Muscle layer of duodenum (tissue), 2 donors: ENCODE measurements around the gene SMO.
A peak's percentile ranks its signal among the peaks of the same experiment; 100 is the strongest.
"Not testable (repeated sequence)": the region's sequence is repeated elsewhere in the genome, so short reads cannot be mapped to it uniquely, and the experiment has no call there.

ENCODE experiments used
- H3K27ac ChIP-seq: one replicate; pipeline ENCODE4 v1.7.0; 2013; ENCODE audit warnings: mild to moderate bottlenecking, low read length
- H3K27me3 ChIP-seq: one replicate; pipeline ENCODE4 v1.7.0; 2013; ENCODE audit warnings: low read depth, mild to moderate bottlenecking, control low read depth, low read length
- H3K36me3 ChIP-seq, 2 donors: one replicate each; pipeline ENCODE4 v1.7.0; 2013; ENCODE audit warnings: low read length in 2 of 2, control low read depth in 1 of 2, mild to moderate bottlenecking in 1 of 2; ENCODE audit not compliant: insufficient read depth in 2 of 2, control insufficient read depth in 1 of 2
- H3K4me1 ChIP-seq, 2 donors: one replicate each; pipeline ENCODE4 v1.7.0; 2013; ENCODE audit warnings: low read length in 2 of 2, mild to moderate bottlenecking in 2 of 2, control low read depth in 1 of 2, moderate library complexity in 1 of 2; ENCODE audit not compliant: insufficient read depth in 2 of 2, control insufficient read depth in 1 of 2
- H3K4me3 ChIP-seq, 2 donors: one replicate each; pipeline ENCODE4 v1.7.0; 2013; ENCODE audit warnings: low read length in 2 of 2, low read depth in 1 of 2, mild to moderate bottlenecking in 1 of 2
- H3K9me3 ChIP-seq, 2 donors: one replicate each; pipeline ENCODE4 v1.7.0; 2013; ENCODE audit warnings: low read length in 2 of 2, control low read depth in 1 of 2, mild to moderate bottlenecking in 1 of 2; ENCODE audit not compliant: control insufficient read depth in 1 of 2
- donor health status: healthy.

The SMO gene

DNA sequence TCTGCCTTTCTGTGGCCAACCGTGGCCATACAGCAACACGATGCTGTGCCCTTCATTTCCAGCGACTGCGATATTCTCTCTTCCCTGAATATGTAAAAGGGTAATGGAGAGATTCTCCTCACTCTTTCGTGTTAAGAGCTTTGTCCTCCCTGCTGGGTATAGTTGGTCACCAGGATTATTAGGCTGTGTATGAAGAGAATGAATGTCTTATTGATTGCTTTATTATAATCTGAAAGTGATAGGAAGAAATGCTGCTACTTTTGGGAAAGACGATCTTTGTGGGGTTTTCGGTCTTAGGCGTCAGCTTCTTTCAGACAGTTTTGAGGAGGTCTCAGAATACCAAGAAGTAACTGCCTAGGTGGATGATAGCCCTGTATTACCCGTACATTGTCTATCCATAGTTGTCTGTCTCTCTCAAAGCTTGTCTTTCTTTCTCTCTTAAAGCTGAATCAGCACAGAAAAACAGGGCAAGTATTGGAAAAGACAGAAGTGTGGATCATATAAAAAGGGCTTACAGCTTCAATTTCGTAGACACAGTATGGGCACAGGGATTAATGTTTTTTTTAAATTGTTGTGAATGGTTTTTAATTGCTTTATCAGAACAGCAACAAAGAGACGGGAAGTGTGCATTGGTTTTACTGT lies 37.6 kb downstream of the SMO start:
- peaks cover 6 to 12% of the 10 kb centered on the region in 2 donors for H3K4me1 ChIP-seq
- peak overlapping the region; percentile 73 to 86 for H3K4me3 ChIP-seq
- H3K36me3 ChIP-seq = peaks cover 0 to 6% of the 10 kb centered on the region in 2 donors
- H3K27me3 ChIP-seq = no peaks in the 10 kb centered on the region
- H3K9me3 ChIP-seq = no peaks in the 10 kb centered on the region
- H3K27ac ChIP-seq = peak overlapping the region; percentile 10

DNA sequence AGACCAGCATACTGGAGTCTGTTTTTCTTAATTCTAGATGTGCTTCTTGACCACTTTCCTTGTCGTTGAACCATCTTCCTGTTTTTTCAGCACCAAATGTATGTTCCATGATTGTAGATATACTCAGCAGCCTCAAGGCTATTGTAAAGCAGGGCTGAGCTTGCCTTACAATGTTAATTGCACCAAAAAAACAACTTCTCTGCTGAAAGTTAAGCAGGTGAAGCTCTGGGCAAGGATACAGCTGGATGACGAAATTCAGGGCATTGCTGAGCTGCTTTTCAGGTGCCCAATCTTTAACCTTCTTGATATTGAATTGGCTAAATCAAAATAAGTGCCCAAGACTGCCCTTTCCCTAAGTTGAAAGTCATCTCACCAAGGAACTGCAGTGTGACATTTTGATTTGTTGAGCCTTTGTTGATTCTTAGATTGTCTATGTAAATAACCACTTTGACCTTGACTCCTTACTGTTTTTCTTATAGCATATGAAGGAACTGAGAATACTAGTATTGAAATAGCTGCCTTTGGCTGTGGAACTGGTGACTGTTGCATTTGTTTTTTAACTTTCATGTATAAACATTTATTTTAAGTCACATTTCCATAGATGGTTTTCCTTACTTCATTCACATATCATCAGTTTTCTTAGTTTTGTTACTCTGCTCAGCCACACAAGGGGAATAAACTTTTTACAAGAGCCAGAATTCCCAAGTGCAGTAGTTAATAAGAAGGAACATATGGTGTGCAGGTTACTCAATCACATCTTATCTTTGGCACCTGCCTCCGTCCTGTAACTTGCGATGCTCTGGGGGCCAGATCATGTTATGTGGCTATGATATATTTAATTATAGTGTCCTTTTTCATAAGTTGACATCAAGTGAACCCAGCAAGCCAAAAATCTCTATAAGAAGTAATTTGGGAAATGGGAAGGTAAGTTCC lies 39.5 kb downstream of the SMO start:
- Histone ChIP-seq H3K36me3 (peaks cover 0 to 6% of the 10 kb centered on the region in 2 donors), H3K4me1 (peaks cover 6 to 12% of the 10 kb centered on the region in 2 donors), H3K27me3 (no peaks in the 10 kb centered on the region), H3K27ac (no peak overlapping the region), H3K9me3 (no peaks in the 10 kb centered on the region), H3K4me3 (no peak overlapping the region)

DNA sequence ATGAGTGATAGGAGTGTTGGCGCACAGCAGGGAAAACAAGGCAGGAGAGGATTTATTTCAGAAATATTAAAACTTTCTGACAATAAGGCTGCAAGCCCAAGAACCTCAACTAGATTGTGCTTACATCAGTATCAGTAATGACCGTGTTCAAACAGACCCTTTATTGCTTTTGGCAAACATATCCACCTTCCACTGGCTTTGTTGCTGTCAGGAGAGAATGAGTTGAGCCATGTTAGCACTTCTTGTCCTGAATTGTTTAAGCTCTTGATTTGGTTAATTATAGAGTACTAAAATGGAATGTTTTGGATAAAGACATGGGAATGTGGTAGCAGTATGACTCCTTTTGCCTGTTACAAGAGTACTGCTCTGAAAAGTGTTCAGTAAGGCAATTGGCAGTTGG lies 40.2 kb downstream of the SMO start:
- Histone ChIP-seq H3K27me3 (no peaks in the 10 kb centered on the region), H3K9me3 (no peaks in the 10 kb centered on the region), H3K4me3 (no peak overlapping the region), H3K4me1 (peaks cover 6 to 12% of the 10 kb centered on the region in 2 donors), H3K36me3 (peaks cover 0 to 6% of the 10 kb centered on the region in 2 donors), H3K27ac (no peak overlapping the region)

DNA sequence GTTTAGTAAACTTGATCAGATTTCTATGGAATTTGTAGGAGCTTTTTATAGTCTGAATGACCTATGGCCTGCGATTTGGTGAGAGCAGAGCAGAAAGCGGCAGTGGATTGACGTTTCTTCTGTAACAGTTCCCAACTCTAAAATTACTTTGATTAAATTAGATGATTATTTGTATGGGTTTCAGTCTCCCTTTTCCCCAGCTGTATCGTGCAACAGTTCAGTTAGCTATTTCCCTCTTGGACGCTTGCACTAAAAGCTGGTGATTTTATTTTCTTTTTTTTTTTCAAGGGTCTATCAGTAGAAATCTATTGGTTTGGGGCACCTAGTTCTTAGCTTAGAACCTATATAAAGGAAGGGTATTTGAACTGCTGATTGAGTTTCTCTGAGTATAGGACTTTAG lies 43.2 kb downstream of the SMO start:
- H3K27ac ChIP-seq = no peak overlapping the region
- no peak overlapping the region for H3K4me3 ChIP-seq
- no peaks in the 10 kb centered on the region for H3K4me1 ChIP-seq
- no peaks in the 10 kb centered on the region for H3K27me3 ChIP-seq
- no peaks in the 10 kb centered on the region for H3K9me3 ChIP-seq
- H3K36me3 ChIP-seq = no peaks in the 10 kb centered on the region

DNA sequence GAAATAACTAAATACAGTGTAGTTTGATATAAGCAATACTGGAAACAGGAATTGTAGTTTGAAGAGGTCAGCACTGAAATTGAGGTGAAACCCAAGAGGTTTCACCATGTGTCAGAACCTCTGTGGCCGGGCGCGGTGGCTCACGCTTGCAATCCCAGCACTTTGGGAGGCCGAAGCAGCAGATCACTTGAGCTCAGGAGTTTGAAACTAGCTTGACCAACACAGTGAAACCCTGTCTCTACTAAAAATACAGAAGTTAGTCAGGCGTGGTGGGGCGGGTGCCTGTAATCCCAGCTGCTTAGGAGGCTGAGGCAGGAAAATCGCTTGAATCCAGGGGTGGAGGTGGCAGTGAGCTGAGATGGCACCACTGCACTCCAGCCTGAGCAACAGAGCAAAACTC lies 50.1 kb downstream of the SMO start:
- Histone ChIP-seq H3K36me3 (no peaks in the 10 kb centered on the region), H3K9me3 (no peaks in the 10 kb centered on the region), H3K27ac (no peak overlapping the region), H3K4me3 (no peak overlapping the region), H3K4me1 (no peaks in the 10 kb centered on the region), H3K27me3 (no peaks in the 10 kb centered on the region)

DNA sequence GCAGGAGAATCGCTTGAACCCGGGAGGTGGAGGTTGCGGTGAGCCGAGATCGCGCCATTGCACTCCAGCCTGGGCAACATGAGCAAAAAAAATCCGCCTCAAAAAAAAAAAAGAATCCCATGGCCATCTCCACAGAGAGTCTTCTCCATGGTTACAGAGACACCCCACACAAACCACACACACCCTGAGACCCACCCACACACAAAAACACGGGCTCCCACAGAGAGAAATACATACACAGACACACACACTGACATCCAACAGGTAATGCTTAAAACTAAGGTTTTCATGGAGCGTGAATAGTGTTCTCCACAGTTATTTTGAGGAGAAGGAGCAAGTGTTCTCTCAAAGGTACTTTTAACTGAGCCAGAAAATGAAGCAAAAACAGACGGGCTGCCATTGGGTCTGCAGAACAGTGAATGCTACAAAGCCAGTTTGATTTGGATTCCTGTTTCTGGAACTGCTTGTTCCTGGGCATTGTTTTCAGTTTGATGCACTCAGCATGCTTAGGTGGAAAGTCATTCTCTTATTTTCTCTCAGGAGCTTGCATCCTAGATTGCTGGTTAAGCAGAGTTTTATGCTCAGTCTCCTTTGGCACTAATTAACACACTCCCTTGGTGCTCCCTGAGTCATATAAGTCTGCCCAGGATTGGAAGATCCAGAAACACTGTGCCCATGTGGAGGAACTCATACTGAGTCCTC lies 51.8 kb downstream of the SMO start:
- no peak overlapping the region for H3K27ac ChIP-seq
- H3K4me3 ChIP-seq = no peak overlapping the region
- H3K4me1 ChIP-seq = no peaks in the 10 kb centered on the region
- no peaks in the 10 kb centered on the region for H3K36me3 ChIP-seq
- H3K9me3 ChIP-seq = no peaks in the 10 kb centered on the region
- H3K27me3 ChIP-seq = no peaks in the 10 kb centered on the region

DNA sequence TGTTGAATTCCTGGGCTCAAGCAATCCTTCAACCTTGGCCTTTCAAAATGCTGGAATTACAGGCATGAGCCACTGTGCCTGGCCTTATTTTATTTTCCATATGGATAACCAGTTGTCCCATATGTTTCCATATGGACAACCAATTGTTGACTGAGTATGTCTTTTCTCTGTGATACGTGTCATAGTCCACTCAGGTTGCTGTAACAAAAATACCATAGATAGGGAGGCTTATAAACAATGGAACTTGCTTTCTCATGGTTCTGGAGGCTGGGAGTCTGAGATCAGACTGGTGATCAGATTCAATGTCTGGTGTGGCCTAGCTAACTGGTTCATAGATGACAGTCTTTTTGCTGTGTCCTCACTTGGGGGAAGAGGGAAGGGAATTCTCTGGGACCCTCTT lies 55.8 kb downstream of the SMO start:
- Histone ChIP-seq H3K9me3 (no peaks in the 10 kb centered on the region), H3K36me3 (no peaks in the 10 kb centered on the region), H3K4me1 (no peaks in the 10 kb centered on the region), H3K27me3 (no peaks in the 10 kb centered on the region), H3K4me3 (no peak overlapping the region), H3K27ac (no peak overlapping the region)

DNA sequence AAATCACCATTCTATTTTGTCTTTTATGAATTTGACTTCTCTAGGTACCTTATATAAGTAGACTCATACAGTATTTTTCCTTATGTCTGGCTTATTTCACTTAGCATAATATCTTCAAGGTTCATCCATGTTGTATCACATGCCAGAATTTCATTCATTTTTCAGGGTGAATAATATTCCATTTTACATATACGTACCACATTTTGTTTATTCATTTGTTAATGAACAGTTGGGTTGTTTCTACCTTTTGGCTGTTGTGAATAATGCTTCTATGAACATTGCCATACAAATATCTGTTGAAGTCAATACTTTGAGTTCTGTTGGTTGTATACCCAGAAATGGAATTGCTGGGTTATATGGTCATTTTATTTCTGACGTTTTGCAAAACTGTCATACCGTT lies 57.1 kb downstream of the SMO start:
- H3K4me3 ChIP-seq = no peak overlapping the region
- no peaks in the 10 kb centered on the region for H3K36me3 ChIP-seq
- no peaks in the 10 kb centered on the region for H3K4me1 ChIP-seq
- H3K27me3 ChIP-seq = no peaks in the 10 kb centered on the region
- no peak overlapping the region for H3K27ac ChIP-seq
- H3K9me3 ChIP-seq = no peaks in the 10 kb centered on the region

DNA sequence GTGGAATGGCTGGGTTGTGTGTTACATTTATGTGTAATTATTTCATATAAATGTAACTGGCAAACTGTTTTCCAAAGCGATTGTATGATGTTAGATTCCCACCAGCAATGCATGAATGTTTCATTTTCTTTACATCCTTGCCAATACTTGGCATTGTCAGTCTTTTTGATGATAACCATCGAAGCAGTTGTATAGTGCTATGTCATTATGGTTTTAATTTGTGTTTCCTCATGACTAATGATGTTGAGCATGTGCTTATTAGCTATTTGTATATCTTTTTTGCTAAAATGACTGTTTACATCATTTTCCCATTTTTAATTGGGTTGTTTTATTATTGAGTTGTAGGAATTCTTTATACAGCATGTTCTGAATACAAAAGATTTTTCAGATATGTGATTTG lies 58.7 kb downstream of the SMO start:
- Histone ChIP-seq H3K27me3 (no peaks in the 10 kb centered on the region), H3K36me3 (no peaks in the 10 kb centered on the region), H3K4me3 (no peak overlapping the region)

DNA sequence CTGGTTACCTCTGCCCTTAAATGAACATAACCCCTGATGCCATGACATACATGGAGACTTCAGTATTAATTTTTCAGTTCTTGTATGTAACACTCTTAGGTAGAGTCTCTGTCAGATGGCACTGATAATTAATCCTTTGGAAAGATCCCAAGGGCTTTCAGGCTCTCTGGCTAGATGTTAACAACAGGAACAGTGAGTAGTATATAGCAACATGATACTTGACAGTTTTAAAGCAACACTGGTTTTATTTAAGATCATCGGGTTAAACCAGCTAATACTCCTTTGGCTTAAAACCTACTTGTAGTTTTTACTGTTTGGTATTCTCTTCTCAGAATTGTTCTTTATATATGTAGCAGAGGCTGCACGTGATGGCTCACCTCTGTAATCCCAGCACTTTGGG lies 63.7 kb downstream of the SMO start:
- Histone ChIP-seq H3K27ac (no peak overlapping the region), H3K27me3 (no peaks in the 10 kb centered on the region), H3K9me3 (no peaks in the 10 kb centered on the region), H3K4me1 (no peaks in the 10 kb centered on the region), H3K4me3 (no peak overlapping the region), H3K36me3 (no peaks in the 10 kb centered on the region)

More for the DNA sequence above, 58.7 kb downstream of the SMO start:
- Histone ChIP-seq H3K9me3 (no peaks in the 10 kb centered on the region), H3K27ac (no peak overlapping the region), H3K4me1 (no peaks in the 10 kb centered on the region)

DNA sequence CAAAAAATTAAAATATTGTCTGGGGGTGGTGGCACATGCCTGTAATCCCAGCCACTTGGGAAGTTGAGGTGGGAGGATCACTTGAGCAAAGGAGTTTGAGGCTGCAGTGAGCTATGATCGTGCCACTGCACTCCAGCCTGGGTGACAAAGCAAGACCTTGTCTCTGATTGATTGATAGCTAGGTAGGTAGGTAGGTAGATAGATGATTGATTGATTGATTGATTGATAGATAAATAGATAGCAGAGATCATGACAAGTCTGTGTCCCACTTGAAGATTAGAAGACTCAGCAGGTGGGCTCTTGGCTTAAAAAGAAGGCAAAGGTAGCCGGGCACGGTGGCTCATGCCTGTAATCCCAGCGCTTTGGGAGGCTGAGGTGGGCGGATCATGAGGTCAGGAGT lies 64.2 kb downstream of the SMO start:
- not testable (repeated sequence) for H3K9me3 ChIP-seq, H3K4me3 ChIP-seq, H3K27me3 ChIP-seq, H3K36me3 ChIP-seq, H3K4me1 ChIP-seq, H3K27ac ChIP-seq
